ENCODE results near the gene MYCN.

MYCN gene

GRCh38 chr2:15981646-15982045, 41.3 kb downstream of the MYCN start:
- DNase-seq: no peak

- no peak for DNase-seq
Observed at GRCh38 chr2:15982285-15983044, 42.1 kb downstream of the MYCN start.

- no peak for DNase-seq
Observed at GRCh38 chr2:15983496-15983895, 43.1 kb downstream of the MYCN start.

- DNase-seq: no peak
Observed at GRCh38 chr2:15984368-15985255, 44.3 kb downstream of the MYCN start.

GRCh38 chr2:15985531-15985930, 45.2 kb downstream of the MYCN start:
- no peak for DNase-seq

GRCh38 chr2:15986068-15986560, 45.8 kb downstream of the MYCN start:
- no peak for DNase-seq

- no peak for DNase-seq
Observed at GRCh38 chr2:15986644-15987043, 46.3 kb downstream of the MYCN start.

GRCh38 chr2:15988733-15989132, 48.4 kb downstream of the MYCN start:
- no peak for DNase-seq

GRCh38 chr2:15989559-15989958, 49.2 kb downstream of the MYCN start:
- DNase-seq: no peak

GRCh38 chr2:15990151-15991101, 50.1 kb downstream of the MYCN start:
- no peak for DNase-seq

GRCh38 chr2:15991231-15991630, 50.9 kb downstream of the MYCN start:
- no peak for DNase-seq

- no peak for DNase-seq
Observed at GRCh38 chr2:15992457-15993231, 52.3 kb downstream of the MYCN start.

GRCh38 chr2:15993232-15993610, 52.9 kb downstream of the MYCN start:
- no peak for DNase-seq

GRCh38 chr2:15993666-15994065, 53.3 kb downstream of the MYCN start:
- no peak for DNase-seq

GRCh38 chr2:15995603-15996002, 55.3 kb downstream of the MYCN start:
- no peak for DNase-seq
